HG03342 (cell line): ENCODE results near the gene CLEC16A.

Experiments used
- ATAC-seq: cut with Tn5 transposase; IDR thresholded peaks from one replicate; pipeline ENCODE4 v1.9.1; 2021; ENCODE audit warnings: mild to moderate bottlenecking, moderate library complexity; ENCODE audit not compliant: unreplicated experiment

CLEC16A gene

GRCh38 chr16:10944249-10945064, at the start of gene CLEC16A:
TSS of gene CLEC16A (plus strand) at chr16:10944564. CDS start at chr16:10944718, 154 bp downstream.
- peak; percentile 62 for ATAC-seq

- no peak for ATAC-seq
These were observed 49.1 kb upstream of the CLEC16A start for GRCh38 chr16:10895053-10895946.

GRCh38 chr16:10896165-10896564, 48.2 kb upstream of the CLEC16A start:
- no peak for ATAC-seq

GRCh38 chr16:10896723-10897122, 47.6 kb upstream of the CLEC16A start:
- ATAC-seq = peak; percentile 9

GRCh38 chr16:10897134-10897533, 47.2 kb upstream of the CLEC16A start:
- ATAC-seq = peak; percentile 62

GRCh38 chr16:10902999-10903398, 41.4 kb upstream of the CLEC16A start:
- ATAC-seq = no peak

GRCh38 chr16:10906482-10906881, 37.9 kb upstream of the CLEC16A start:
- no peak for ATAC-seq

GRCh38 chr16:10906914-10907756, 37.2 kb upstream of the CLEC16A start:
- no peak for ATAC-seq

GRCh38 chr16:10907757-10908045, 36.7 kb upstream of the CLEC16A start:
- ATAC-seq = no peak

- ATAC-seq = no peak
These were observed 33.1 kb upstream of the CLEC16A start for GRCh38 chr16:10911267-10911666.

- no peak for ATAC-seq
These were observed 27.8 kb upstream of the CLEC16A start for GRCh38 chr16:10916534-10916933.

- no peak for ATAC-seq
These were observed 25.9 kb upstream of the CLEC16A start for GRCh38 chr16:10918294-10919002.

GRCh38 chr16:10919003-10919351, 25.4 kb upstream of the CLEC16A start:
- ATAC-seq = no peak

GRCh38 chr16:10920726-10921427, 23.5 kb upstream of the CLEC16A start:
- no peak for ATAC-seq

GRCh38 chr16:10921536-10922327, 22.6 kb upstream of the CLEC16A start:
- ATAC-seq = no peak

GRCh38 chr16:10922328-10923145, 21.8 kb upstream of the CLEC16A start:
- ATAC-seq = no peak

GRCh38 chr16:10923146-10923649, 21.2 kb upstream of the CLEC16A start:
- ATAC-seq = no peak

GRCh38 chr16:10923650-10924214, 20.6 kb upstream of the CLEC16A start:
- no peak for ATAC-seq
